T-helper 2 cell (primary cell): Measurements from ENCODE around the gene PDE4A.
"Not testable (repeated sequence)": the region's sequence is repeated elsewhere in the genome, so short reads cannot be mapped to it uniquely, and the experiment has no call there.

ENCODE experiments used
- DNase-seq, 5 experiments: peaks; one replicate each; pipeline versions ENCODE4 v3.0.0 to v3.0.0-alpha.2; 2012 to 2022
- total RNA-seq, 2 donors: gene quantifications; one replicate each; lab custom pipeline; 2026; lab: John Stamatoyannopoulos, UW

The PDE4A gene
- total RNA-seq: 8.4 to 25.3 reads per million in 2 donors

- DNase-seq: peak in 3 of 5 experiments; percentile 42 to 88 (median 50)
Measured at GRCh38 chr19:10420444-10421239, at the start of gene PDE4A. TSS of gene PDE4A (plus strand) at chr19:10420538. CDS start at chr19:10420765, 227 bp downstream.

DNA sequence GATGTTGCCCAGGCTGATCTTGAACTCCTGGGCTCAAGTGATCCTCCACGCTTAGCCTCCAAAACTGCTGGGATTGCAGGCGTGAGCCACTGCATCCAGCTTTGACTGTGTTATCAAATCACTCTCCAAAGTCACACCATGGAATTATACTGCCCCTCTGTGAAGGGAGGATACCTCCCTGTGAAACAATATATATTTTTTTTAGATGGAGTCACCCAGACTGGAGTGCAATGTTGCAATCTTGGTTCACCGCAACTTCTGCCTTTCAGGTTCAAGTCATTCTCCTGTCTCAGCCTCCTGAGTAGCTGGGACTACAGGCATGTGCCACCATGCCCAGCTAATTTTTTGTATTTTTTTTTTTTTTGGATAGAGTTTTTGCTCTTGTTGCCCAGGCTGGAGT lies 47.6 kb upstream of the PDE4A start:
- DNase-seq: no peak

- DNase-seq: no peak
Measured at GRCh38 chr19:10374931-10375330, 45.4 kb upstream of the PDE4A start.

- not testable (repeated sequence) for DNase-seq
Measured at GRCh38 chr19:10377140-10377640, 43.1 kb upstream of the PDE4A start.

DNA sequence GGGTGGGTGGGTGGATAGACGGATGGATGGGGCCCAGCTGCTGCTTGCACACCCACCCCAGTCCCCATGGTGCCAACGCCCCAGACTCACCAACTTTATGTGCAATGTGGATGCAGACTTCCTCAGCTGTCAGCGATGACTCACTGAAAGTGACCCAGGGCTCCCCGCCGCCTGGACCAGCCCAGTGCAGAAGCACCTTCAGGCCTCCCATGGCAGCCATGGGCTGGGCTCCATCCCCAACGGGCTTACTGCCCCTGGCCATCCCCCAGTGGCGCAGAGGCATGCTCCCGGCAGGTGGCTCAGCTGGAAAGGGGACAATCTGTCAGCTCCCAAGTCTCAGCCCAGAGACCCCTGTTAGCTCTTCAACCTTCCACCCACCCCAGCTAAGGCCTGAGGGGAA lies 42.2 kb upstream of the PDE4A start:
- no peak for DNase-seq

DNA sequence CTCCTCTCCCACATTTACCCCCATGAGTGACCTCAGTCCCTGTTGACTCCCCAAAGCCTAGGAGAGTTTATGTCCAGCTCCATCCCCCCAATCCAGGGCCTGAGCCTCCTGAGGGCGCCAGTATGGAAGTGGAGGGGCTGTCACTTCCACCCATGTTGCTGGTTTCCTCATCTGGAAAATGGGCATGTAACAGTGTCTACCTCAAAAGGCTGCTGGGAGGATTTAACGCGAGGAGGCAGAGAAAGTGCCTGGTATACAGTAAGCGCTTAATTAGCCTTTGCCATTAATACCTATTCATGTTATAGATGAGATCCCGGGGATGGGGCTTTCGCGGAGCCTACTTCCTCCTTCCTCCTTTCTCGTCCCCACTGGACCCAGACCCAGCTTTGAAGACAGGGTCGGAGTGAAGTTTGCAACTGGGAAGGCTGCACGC lies 40.4 kb upstream of the PDE4A start:
- no peak for DNase-seq

DNA sequence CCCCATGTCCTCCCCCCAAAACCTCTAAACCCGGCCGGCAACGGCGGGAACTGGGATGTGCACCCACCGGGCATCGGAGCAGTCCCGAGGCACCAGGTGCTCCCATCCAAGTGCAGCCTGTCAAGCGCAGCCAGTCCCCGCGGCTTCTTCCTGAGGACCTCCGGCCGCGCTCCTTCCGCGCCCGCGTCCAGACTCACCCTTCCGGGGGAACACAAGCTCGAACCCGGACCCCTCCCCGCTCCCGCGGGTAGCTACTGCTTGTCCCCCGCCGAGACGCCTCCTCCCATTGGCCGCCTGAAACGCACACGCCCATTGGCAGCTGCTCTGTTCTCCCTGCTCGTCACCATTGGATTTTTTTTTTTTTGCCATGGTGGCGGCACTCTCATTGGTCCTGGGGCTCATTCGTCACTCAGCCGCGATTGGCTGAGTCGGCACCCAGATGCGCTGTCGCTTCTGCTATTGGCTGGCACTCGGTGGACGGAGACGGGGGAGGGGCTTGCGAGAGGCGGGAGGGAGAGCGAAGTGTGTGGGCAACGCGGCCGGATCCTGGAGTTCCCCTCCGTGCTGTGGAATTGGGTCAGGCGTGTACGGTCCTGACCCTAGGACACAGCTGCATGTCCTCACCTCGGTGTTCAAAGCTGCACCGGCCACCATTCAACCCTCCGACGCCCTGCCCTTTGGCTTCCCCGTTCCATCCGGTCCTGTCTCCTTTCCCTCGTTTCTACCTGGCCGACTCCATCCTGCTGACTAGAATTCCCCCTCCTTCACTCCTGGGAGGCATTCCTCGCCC lies 39.8 kb upstream of the PDE4A start, which contains the start of gene TYK2:
TYK2 (minus strand) TSS at position 260 of the 790 bp plus-strand sequence. CDS start 2,166 bp downstream, outside the sequence.
- peak; percentile 87 to 99 (median 93) for DNase-seq

DNA sequence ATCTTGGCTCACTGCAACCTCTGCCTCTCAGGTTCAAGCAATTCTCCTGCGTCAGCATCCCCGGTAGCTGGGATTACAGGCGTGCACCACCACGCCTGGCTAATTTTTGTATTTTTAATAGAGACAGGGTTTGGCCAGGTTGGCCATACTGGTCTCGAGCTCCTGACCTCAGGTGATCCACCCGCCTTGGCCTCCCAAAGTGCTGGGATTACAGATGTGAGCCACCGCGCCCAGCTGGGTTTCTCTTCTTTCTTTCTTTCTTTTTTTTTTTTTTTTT lies 37.2 kb upstream of the PDE4A start:
- not testable (repeated sequence) for DNase-seq

DNA sequence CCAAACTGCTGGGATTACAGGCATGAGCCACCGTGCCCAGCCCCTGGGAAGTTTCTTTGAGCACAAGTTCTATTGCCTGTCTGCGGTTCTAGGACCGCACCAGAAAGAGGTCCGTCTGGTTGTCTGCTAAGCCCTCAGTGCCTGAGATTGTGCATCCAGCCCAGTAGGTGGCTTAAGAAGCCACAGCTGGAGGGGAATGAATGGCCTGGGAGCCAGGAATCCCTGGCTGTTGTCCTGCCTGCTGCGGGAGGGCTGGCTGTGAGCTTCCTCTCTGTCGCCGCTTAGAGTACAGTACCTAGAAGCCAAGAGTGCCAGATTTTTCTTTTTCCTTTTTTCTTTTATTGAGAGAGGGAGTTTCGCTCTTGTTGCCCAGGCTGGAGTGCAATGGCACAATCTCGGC lies 35.8 kb upstream of the PDE4A start:
- no peak for DNase-seq

DNA sequence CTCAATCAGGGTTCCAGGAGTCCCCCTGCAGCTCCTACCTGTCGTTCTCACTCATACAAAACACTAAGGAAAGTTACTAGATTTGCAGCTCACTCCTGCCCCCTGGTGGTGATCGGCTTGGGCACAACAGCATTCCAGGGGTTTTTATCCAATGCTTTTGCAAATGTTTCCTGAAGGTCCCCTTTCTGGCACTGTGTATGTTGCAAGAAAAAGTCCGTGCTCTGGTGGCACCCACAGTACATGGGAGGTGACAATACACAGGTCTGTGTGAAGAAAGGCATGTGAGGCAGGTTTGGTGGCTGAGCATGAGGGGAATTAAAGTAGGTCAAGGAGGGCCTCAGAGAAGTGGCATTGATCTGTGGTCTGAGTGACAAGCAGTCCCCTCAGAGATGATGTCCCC lies 31.4 kb upstream of the PDE4A start:
- DNase-seq: peak; percentile 60 to 74 (median 69)

GRCh38 chr19:10389863-10390262 lies 30.5 kb upstream of the PDE4A start:
- DNase-seq: peak in 1 of 5 experiments; percentile 42

DNA sequence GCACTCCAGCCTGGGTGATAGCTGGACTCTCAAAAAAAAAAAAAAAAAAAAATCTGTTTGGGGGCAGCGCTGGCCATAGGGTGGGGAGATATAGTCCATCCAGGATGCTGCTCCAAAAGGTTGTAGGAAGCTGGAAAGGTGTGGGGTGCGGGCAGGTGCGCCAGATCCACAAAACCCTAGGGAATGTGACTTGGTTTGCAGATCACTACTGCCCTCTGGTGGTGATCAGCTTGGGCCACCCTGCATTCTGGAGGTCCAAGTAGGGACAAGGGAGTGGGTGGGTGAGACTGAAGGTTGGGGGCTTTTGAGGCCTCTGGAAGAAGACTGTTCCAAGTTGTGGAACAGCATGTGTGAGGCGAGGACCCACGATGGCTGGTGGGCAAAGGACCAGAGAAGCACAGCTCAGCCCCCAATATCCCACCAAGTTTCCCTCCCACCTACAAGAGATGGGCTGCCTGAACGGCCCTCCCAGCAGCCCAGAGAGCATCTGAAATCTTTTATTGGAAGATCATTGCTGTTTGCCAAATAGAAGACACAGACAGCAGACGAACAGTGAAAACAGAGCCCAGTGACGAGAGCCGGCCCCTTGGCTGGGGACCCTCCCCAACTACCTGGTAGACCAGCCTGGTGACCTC lies 29.6 kb upstream of the PDE4A start:
- peak in 4 of 5 experiments; percentile 39 to 67 (median 50) for DNase-seq

DNA sequence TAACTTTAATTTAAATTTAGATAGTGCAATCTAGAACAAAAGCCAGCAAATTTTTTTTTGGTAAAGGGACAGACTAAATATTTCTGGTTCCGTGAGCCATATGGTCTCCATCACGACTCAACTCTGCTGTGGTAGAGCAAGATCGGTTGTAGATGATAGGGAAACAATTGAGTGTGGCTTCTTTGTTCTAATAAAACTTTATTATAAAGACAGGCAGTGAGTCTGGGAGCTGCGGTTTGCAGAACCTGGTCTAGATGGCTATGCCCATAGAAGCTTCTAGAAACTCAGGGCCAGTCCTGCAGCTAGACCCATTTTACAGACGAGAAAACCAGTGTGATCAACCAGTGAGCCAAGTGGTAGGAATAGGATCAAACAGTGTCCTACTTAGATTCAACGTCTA lies 28.2 kb upstream of the PDE4A start:
- DNase-seq: no peak

GRCh38 chr19:10393137-10393536 lies 27.2 kb upstream of the PDE4A start:
- DNase-seq: no peak

GRCh38 chr19:10395003-10395402 lies 25.3 kb upstream of the PDE4A start:
- DNase-seq: no peak

GRCh38 chr19:10395436-10395835 lies 24.9 kb upstream of the PDE4A start:
- DNase-seq: no peak

DNA sequence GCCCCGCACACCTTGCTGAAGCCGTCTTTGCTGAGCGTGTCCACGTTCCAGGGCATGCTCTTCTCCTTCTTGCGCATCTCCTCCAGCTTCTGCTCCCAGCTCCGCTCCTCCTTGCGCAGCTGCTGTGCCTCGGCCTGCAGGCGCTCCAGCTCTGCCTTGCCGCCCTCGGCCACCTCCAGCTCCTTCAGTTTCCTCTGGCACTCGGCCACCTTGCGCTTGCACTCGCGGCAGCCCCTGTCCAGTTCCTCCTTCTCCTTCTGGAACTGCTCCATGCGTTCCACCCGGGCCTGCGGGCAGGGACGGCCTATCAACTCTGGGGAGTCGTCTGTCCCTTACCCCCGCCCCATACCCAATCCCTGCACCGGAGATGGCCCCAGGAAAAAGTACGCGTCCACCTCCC lies 24.4 kb upstream of the PDE4A start:
- no peak for DNase-seq

- DNase-seq: no peak
Measured at GRCh38 chr19:10398819-10399218, 21.5 kb upstream of the PDE4A start.

DNA sequence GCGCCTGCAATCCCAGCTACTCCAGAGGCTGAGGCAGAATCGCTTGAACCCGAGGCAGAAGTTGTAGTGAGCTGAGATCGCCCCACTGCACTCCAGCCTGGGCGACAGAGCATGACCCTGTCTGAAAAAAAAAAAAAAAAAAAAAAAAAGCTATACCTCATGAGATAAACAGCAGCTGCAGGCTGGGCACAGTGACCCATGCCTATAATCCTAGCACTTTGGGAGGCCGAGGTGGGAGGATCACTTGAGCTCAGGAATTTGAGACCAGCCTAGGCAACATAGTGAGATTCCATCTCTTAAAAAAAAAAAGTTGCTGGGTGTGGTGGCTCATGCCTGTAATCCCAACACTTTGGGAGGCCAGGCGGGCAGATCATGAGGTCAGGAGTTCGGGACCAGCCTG lies 21.0 kb upstream of the PDE4A start:
- DNase-seq: not testable (repeated sequence)

DNA sequence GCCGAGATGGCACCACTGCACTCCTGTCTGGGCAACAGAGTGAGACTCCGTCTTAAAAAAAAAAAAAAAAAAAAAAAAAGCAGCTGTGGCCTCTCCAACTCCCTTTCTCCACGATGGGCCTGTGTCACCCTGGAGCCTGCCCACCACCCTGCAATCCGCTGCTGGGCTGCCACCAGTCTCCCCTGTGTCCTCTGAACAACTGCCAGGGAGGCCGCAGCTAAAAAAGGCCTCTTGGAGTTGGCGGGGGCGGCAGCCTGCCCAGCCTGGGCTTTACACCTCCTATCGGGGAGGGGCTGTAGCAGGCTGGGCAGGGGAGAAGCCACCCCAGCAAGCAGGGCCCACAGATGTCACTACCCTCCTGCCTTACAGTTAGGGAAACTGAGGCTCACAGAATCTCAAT lies 20.5 kb upstream of the PDE4A start:
- no peak for DNase-seq

GRCh38 chr19:10402441-10403038 lies 17.8 kb upstream of the PDE4A start:
- DNase-seq: no peak

- peak; percentile 96 to 97 (median 97) for DNase-seq
Measured at GRCh38 chr19:10403137-10404021, 17.0 kb upstream of the PDE4A start, which contains the start of gene CDC37. TSS of gene CDC37 (minus strand) at chr19:10403542. CDS start at chr19:10403479, 63 bp downstream.
